HG02798 (cell line): Measurements from ENCODE around the gene ARMC9.
"Not testable (repeated sequence)": the region's sequence is repeated elsewhere in the genome, so short reads cannot be mapped to it uniquely, and the experiment has no call there.

Experiments used
- ATAC-seq: cut with Tn5 transposase; IDR thresholded peaks from one replicate; pipeline ENCODE4 v1.9.1; 2021; ENCODE audit warnings: mild to moderate bottlenecking; ENCODE audit not compliant: unreplicated experiment, poor library complexity

ARMC9 gene

DNA sequence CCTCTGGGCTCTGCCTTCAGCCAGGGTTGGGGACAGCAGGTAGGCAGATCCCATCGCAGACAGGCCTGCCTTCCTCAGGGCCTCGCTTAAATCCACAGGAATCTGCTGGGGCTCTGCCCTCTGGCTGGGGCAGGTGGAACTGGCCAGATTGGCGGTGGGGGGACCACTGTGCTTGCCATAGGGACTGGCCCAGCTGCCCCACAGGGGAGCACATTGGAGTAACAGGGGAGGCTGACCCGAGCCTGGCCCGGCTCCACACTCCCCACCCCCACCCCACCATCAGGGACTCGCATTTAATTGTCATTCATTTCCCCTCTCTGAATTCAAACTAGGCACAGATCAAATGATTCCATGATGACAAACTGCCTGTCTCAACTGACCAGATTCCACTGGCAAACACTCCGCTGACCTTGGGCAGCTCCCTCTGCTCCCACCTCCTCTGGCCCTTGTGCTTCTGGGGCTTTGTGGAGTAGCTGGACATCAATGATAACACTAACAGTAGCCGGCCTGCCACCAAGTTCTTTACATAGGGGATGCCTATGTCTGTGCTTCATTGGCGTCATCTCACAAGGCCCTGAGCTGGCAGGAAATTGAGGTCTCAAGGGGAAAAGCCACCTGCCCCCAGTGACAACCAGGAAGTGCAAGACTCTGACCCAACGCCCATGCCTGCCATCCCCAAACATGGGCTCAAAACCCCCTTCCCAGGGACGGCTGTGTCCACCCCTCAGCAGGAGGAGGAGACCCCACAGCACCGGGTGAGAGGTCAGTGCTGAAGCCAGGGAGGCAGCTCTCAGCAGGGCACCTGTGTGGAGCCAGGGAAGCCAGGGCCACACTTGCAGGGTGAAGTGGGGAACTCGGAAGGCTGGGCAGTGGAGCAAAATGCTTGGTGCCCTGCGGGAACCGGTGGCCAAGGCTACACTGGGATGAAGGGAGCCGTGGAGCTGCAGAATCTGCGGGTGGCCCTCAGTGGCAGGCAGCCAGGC lies 195.0 kb downstream of the ARMC9 start:
- peak; percentile 35 for ATAC-seq

DNA sequence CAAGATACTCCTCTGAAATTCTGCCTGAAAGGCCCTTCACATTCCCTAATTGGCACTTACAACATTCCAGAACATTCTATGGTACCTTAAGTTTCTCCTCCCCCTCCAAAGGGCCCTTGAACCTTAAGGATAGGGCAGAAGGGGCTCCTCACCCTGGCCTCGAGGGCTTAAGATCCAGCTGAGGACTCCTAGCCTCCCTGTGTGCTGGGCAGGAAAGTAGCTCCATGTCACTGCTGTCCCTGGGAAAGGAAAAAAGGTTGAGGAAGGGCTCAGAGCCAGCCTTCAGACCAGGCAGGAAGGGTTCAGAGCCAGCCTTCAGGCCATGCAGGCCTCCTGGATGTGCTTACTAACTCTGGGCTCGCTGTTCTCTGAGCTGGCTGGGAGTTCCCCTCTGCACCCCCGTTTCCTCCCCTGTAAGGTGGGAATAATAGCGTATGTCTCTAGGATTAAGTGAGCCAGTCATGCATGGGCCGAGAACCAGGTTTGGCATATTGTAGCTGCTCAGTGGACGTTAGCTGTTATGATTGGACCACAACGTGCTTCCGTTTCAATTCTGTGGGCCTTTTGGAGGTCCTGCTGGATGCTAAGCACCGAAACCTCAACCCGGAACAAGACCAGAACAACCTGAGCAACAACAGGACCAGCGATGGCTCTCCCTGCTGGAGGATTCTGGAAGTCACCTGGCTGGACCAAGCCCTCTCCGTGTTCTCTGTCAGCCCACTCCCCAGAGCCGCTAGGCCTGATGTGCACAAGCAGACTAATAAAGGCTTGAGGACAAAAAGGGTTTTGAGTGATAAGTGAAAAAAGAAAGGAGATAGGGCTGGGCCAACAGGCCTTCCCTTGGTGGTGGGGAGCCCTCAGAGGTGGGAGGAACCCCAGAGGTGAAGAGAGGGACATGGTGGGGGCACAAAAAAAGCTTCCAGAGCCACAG lies 196.0 kb downstream of the ARMC9 start:
- ATAC-seq = peak; percentile 39

DNA sequence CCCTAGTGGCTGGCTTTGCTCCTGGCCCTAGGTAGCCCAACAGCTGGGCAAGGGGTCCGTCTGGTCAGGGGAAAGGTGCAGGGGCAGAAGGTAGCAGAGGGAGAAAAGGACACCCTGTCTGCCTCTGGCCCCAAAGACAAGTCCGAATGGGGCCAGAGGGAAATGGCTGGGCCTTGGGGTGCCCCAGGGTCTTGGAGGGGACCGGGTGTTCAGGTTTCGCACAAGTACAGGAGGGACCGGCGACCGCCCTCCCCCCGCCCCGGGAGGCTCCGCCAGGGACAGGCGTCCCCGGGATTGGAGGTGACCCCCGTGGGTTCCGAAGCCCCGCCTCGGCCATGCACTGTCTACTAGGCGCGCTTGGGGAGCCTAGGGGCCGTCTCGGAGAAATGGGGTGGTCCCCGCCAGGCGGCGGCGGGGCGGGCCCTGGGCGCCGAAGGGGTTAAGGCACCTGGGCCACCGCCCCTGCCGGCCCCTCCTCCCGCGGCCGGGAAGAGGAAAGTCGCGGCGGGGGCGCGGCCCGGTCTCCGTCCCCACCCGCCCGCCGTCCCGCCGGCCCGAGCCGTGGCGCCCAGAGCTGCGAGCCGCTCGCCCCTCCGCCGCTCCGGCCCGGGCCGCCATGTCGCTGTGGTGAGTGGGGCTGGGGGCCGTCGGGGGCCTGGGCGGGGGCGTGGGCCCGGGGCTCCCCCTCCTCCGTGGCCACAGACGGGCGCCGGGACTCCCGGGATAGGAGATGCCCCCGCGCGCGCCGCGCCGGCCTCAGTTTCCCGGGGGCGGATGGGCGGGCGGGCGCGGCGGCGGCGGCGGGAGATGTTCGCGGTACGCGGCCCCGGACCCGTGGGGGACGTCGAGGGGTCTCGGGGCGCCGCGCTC lies 197.0 kb downstream of the ARMC9 start, which contains the start of gene B3GNT7:
Gene B3GNT7, plus strand, starts transcription at position 523 of the 870 bp plus-strand sequence. Its CDS starts 94 bp downstream, at position 617.
- no peak for ATAC-seq

DNA sequence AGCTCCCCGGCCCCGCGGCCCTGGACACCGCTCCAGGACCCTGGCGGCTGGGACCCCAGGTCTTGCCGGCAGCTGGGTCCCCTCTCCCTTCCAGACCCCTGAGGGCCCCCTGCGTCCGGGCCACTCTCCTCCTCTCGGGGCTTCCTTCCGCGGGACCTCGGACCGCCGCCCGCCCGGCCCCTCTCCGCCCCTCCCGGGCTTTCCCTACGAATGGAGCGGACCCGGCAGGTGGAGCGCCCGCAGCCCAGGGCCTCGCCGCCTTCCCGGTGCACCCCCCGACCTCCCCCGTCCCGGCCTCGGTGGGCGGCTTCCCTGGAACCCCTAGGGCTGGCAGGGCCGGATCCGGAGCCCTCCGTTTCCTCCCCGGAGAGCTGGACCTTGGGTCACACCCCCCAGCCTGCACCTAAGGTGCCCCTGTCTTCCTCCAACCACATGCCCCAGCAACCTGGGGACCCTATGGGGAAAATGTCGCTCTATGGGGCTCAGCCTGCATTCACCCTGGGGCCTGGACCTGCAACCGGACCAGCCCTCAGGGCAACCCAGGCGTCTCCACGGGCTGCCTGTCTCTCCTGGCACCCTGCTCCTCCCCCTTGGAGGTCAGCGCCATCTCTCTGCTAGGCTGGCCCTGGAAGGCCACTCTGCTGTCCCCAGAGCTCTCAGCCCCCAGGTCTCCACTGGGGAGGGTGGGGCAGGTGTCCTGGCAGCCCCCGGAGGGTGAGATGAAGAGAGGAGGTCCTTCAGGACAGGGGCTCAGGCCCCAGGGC lies 197.8 kb downstream of the ARMC9 start:
- ATAC-seq = no peak

DNA sequence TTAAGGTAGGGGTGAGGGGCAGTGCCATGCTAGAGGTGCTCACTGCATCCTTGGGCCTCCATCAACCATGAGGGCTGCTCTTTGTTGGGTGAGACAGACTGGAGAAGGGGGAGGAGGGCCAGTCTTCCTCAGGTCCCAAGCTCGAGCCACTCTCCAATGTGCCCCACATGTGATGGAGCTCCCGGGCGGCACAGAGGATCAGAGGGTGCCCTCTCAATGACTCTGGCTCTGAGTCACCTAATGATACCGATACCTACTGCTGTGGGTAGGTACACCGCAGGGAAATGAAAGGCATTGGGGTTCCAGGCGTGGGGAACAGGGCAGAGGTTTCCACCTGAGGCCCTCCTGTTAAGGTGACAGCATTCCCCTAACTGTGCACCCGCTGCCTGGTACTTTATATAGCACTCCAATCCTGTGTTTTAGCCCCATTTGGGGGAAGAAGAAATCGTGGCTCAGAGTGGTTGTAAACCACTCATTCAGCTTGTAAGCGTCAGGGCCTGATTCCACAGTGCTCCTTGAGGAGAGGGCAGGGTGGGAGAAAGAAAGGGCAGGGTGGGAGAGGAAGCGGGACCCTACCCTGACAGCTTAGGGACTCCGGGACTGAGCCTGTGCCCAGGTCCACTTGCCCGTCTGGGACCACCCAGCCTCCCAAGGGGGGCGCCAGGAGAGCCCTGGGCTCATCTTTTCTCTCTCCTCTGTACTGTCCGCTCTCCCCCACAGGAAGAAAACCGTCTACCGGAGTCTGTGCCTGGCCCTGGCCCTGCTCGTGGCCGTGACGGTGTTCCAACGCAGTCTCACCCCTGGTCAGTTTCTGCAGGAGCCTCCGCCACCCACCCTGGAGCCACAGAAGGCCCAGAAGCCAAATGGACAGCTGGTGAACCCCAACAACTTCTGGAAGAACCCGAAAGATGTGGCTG lies 198.8 kb downstream of the ARMC9 start:
- no peak for ATAC-seq

DNA sequence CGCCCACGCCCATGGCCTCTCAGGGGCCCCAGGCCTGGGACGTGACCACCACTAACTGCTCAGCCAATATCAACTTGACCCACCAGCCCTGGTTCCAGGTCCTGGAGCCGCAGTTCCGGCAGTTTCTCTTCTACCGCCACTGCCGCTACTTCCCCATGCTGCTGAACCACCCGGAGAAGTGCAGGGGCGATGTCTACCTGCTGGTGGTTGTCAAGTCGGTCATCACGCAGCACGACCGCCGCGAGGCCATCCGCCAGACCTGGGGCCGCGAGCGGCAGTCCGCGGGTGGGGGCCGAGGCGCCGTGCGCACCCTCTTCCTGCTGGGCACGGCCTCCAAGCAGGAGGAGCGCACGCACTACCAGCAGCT lies 199.5 kb downstream of the ARMC9 start:
- ATAC-seq = no peak

DNA sequence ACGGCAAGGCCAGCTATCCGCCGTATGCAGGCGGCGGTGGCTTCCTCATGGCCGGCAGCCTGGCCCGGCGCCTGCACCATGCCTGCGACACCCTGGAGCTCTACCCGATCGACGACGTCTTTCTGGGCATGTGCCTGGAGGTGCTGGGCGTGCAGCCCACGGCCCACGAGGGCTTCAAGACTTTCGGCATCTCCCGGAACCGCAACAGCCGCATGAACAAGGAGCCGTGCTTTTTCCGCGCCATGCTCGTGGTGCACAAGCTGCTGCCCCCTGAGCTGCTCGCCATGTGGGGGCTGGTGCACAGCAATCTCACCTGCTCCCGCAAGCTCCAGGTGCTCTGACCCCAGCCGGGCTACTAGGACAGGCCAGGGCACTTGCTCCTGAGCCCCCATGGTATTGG lies 200.2 kb downstream of the ARMC9 start:
- no peak for ATAC-seq

DNA sequence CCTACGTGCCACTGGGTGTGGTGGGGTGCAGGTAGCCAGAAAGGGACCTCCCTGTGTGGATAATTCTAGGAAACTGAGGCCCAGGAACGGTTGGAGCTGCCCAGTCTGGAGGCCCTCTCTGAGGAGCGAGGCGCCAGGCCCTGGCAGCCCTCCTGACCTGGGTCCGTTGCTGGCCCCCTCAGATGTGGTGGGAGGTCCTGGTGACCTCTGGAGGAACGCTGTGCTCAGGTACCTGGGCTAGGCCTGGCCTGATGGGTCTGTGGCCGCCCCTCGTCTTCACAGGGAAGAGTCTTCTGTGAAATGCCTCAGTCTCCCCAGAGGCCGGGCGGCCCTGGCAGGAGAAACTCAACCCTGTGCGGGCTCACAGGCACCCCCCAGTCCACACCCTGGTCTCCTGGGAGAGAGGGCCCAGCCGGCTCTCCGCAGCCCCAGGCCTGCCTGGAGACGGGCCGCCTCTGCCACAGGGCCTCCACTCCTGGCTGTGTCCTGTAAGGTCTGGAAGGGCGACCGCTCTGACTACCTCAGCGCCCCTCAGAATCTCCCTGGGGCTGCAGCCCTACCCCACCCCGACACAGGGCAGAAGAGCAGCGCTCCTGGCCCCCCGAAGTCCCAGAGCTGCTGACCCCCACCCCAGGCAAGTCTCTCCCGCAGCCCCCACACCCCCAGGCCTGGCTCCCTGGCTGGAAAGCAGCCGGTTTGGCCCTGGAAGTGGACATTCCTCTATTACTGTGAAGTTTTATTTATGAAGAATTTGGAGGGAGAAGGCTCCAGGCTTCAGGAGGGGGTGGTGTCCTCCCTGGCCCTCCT lies 200.8 kb downstream of the ARMC9 start:
- no peak for ATAC-seq

DNA sequence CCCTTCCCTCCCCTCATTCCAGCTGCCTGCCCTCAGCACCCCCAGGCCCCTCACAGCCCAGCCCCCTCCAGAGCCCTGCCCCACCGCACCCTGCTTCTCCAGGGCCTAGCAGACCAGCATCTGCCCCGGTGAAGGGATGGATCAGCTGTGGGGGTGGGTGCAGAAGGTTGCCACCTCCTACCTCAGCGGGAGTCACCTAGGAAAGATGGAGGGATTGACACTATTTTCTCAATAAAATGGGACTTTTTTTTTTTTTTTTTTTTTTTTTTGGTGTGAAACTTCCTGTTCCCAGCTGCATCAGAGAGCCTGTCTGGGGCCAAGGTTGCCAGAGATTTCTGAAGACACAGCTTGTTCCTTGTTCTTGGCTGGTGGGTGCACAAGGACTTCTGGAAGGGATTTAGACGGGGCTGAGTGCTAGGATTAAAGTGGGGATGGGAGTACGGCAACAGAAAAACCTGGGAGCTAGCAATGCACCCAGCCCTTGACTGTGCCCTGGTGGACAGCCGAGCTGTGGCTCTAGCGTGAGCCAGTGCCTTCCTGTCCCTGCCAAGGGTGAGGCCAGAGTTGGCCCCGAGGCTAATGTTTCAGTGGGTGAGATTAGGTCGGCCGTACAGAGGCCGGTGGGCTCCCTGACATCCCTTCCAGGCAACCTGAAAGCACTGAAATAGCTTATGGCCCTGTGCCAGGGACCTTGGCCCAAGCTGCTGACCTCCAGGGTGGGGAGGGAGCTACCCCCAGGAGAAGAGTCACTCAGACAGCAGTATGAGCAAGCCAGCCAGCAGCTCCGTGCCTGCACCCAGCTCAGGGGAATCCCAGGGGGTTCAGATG lies 201.6 kb downstream of the ARMC9 start:
- ATAC-seq = no peak

DNA sequence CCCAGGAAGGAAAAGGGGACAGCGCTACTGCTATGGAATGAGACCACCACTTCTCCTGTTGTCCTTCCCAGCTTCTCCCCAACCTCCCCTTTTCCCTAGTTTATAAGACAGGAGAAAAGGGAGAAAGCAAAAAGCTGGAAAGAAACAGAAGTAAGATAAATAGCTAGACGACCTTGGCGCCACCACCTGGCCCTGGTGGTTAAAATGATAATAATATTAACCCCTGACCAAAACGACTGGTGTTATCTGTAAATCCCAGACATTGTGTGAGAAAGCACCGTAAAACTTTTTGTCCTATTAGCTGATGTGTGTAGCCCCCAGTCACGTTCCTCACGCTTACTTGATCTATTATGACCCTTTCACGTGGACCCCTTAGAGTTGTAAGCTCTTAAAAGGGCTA lies 202.2 kb downstream of the ARMC9 start:
- not testable (repeated sequence) for ATAC-seq

DNA sequence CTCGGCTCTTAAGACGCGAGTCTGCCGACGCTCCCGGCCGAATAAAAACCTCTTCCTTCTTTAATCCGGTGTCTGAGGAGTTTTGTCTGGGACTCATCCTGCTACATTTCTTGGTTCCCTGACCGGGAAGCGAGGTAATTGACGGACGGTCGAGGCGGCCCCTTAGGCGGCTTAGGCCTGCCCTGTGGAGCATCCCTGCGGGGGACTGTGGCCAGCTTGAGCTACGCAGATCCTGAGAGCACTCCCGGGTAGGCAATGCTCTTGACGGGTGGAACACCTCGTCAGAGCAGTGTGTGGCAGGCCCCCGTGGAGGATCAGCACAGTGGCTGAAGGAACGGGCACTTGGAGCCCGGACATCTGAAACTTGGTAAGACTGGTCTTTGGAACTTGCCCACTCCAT lies 202.7 kb downstream of the ARMC9 start:
- not testable (repeated sequence) for ATAC-seq

DNA sequence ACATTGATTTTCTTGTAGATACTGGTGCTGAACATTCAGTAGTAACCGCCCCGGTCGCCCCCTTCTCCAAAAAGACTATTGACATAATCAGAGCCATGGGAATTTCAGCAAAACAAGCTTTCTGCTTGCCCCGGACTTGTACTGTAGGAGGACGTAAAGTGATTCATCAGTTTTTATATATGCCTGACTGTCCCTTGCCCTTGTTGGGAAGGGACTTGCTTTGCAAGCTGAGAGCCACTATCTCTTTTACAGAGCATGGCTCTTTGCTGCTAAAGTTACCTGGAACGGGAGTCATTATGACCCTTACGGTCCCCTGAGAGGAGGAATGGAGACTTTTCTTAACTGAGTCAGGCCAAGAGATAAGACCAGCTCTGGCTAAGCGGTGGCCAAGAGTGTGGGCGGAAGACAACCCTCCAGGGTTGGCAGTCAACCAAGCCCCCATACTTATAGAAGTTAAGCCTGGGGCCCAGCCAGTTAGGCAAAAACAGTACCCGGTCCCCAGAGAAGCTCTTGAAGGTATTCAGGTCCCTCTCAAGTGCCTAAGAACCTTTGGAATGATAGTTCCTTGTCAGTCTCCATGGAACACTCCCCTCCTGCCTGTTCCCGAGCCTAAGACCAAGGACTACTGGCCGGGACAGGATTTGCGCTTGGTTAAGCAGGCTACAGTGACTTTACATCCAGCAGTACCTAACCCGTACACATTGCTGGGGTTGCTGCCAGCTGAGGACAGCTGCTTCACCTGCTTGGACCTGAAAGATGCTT lies 205.2 kb downstream of the ARMC9 start:
- not testable (repeated sequence) for ATAC-seq

DNA sequence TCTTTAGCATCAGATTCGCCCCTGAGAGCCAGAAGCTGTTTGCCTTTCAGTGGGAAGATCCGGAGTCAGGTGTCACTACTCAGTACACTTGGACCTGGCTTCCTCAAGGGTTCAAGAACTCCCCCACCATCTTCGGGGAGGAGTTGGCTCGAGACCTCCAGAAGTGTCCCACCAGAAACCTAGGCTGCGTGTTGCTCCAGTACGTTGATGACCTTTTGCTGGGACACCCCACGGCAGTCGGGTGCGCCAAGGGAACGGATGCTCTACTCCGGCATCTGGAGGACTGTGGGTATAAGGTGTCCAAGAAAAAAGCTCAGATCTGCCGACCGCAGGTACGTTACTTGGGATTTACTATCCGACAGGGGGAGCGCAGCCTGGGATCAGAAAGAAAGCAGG lies 205.8 kb downstream of the ARMC9 start:
- ATAC-seq = not testable (repeated sequence)

DNA sequence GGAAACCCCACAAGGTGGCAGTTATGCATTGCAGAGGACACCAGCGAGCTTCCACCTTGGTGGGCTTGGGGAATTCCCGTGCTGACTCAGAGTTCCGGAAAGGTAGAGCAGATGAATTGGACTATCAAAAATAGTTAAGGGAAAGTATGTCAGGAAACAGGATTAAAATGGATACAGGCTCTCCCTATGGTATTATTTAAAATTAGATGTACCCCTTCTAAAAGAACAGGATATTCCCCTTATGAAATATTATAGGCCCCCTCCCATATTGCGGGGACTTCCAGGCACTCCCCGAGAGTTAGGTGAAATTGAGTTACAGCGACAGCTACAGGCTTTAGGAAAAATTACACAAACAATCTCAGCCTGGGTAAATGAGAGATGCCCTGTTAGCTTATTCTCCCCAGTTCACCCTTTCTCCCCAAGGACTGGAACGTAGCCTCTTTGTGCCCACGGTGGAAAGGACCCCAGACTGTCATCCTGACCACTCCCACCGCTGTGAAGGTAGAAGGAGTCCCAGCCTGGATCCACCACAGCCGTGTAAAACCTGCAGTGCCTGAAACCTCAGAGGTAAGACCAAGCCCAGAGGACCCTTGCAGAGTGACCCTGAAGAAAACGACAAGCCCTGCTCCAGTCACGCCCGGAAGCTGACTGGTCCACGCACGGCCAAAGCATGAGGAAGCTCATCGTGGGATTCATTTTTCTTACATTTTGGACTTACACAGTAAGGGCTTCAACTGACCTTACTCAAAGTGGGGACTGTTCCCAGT lies 207.4 kb downstream of the ARMC9 start:
- ATAC-seq = not testable (repeated sequence)

DNA sequence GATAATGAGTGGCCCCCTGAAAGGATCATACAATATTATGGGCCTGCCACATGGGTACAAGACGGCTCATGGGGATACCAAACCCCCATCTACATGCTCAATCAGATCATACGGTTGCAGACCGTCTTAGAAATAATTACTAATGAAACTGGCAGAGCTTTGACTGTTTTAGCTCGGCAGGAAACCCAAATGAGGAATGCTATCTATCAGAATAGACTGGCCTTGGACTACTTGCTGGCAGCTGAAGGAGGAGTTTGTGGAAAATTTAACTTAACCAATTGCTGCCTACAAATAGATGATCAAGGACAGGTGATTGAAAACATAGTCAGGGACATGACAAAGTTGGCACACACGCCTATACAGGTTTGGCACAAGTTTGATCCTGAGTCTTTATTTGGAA lies 209.3 kb downstream of the ARMC9 start:
- ATAC-seq = not testable (repeated sequence)
